ENCODE data around the gene PCSK7.
A peak's percentile ranks its signal among the peaks of the same experiment; 100 is the strongest.

The PCSK7 gene

DNA sequence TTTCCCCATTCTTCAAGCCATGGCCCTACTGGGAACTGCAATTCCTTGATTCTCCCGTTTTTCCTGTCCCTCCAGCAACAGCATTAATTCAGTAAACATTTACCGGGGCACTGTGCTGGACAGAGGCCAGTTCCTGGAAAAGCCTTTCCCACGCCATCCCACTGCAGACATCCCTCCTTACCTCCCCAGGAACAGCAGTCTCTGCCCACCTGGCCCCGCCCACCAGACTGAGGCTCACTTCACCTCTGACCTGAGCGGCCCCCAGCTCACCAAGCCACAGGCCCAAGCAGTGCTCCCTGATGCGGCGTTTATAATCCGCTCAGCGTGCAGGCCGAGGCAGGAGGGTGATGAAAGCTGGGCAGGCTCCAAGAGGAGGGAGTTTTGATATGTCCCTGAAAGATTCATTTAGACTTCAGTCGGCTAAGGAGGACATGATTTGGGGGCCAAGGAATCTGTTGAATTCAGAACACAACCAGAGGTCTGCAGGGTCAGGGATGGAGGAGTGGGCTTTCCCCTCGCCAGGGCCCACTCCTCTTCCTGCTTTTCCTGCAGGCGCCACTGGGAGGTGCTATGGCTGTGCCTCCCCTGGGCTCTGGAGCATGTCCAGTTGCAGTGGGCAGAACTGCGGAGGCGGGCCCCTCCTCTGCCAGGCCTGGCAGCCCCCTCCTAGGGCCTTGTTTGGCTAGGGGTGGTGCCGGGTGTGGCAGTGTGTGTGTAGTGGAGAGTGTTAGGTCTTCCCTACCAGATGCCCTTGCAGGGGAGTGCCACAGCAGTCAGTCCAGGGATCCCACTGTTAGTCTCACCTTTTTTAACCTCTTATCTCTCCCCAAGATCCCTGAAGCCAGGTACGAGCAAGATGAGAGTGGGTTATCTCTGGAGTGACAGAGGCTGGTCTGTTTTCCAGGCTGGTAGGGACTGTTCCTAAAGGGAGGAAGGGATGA, 34.1 kb downstream of the PCSK7 start:
- Histone ChIP-seq H3K4me2 (ENCODE audit: low read depth, low read length, poor library complexity, severe bottlenecking) (no peak overlapping the region), H2AFZ (ENCODE audit: low read depth, low read length, severe bottlenecking) (no peak overlapping the region), H3K9ac (ENCODE audit: low read length) (no peak overlapping the region), H3K9me3 (ENCODE audit: insufficient read depth, low read length) (no peaks in the 10 kb centered on the region), H3K36me3 (ENCODE audit: low read length) (no peaks in the 10 kb centered on the region), H3K27ac (ENCODE audit: low read depth, low read length) (no peak overlapping the region), H3F3A (ENCODE audit: insufficient read depth) (no peaks in the 10 kb centered on the region), H3K4me3 (ENCODE audit: insufficient read depth, low read length, poor library complexity, severe bottlenecking) (no peak overlapping the region), H4K20me1 (ENCODE audit: low read depth, low read length) (no peaks in the 10 kb centered on the region), H3K9me2 (replicated peaks; ENCODE audit: insufficient read depth, low read length) (no peaks in the 10 kb centered on the region), H3K27me3 (ENCODE audit: low read length) (no peaks in the 10 kb centered on the region), H3K79me2 (ENCODE audit: insufficient read depth, low read length) (no peaks in the 10 kb centered on the region)
- TF ChIP-seq EZH2phosphoT487 (conservative IDR thresholded peaks at IDR 0.05; ENCODE audit: low read length) = no peak
- TF ChIP-seq, protein P1, sequence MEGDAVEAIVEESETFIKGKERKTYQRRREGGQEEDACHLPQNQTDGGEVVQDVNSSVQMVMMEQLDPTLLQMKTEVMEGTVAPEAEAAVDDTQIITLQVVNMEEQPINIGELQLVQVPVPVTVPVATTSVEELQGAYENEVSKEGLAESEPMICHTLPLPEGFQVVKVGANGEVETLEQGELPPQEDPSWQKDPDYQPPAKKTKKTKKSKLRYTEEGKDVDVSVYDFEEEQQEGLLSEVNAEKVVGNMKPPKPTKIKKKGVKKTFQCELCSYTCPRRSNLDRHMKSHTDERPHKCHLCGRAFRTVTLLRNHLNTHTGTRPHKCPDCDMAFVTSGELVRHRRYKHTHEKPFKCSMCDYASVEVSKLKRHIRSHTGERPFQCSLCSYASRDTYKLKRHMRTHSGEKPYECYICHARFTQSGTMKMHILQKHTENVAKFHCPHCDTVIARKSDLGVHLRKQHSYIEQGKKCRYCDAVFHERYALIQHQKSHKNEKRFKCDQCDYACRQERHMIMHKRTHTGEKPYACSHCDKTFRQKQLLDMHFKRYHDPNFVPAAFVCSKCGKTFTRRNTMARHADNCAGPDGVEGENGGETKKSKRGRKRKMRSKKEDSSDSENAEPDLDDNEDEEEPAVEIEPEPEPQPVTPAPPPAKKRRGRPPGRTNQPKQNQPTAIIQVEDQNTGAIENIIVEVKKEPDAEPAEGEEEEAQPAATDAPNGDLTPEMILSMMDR (IDR thresholded peaks at IDR 0.05; ENCODE audit: insufficient read depth, low read length, poor library complexity, severe bottlenecking) = peak; percentile 19

DNA sequence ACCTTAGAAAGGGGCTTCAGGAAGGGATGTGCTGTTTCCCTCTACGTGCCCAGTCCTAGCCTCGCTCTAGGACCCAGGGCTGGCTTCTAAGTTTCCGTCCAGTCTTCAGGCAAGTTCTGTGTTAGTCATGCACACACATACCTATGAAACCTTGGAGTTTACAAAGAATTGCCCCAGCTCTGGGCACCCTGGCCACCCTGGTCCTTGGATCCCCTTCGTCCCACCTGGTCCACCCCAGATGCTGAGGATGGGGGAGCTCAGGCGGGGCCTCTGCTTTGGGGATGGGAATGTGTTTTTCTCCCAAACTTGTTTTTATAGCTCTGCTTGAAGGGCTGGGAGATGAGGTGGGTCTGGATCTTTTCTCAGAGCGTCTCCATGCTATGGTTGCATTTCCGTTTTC, 34.9 kb downstream of the PCSK7 start:
- TF ChIP-seq EZH2phosphoT487 (conservative IDR thresholded peaks at IDR 0.05; ENCODE audit: low read length) = no peak
- TF ChIP-seq, protein P1 (IDR thresholded peaks at IDR 0.05; ENCODE audit: insufficient read depth, low read length, poor library complexity, severe bottlenecking) = no peak
- no peaks in the 10 kb centered on the region for H3K9me3 ChIP-seq (ENCODE audit: insufficient read depth, low read length)

DNA sequence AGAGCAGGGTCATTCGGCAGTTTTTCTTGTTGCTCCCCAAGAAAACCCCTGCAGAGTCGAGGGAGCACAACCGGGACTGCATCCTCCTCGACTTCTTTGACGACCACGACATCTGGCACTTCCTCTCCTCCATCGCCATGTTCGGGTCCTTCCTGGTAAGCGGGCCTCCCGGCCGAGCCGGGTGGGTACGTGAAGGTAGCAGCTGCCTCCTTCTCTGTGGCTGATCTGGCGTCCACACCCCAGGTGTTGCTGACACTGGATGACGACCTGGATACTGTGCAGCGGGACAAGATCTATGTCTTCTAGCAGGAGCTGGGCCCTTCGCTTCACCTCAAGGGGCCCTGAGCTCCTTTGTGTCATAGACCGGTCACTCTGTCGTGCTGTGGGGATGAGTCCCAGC, 36.1 kb downstream of the PCSK7 start:
- Histone ChIP-seq H3K4me2 (ENCODE audit: low read depth, low read length, poor library complexity, severe bottlenecking) (no peak overlapping the region), H3K79me2 (ENCODE audit: insufficient read depth, low read length) (no peaks in the 10 kb centered on the region), H3F3A (ENCODE audit: insufficient read depth) (no peaks in the 10 kb centered on the region), H2AFZ (ENCODE audit: low read depth, low read length, severe bottlenecking) (no peak overlapping the region), H3K9me3 (ENCODE audit: insufficient read depth, low read length) (no peaks in the 10 kb centered on the region), H3K9me2 (replicated peaks; ENCODE audit: insufficient read depth, low read length) (no peaks in the 10 kb centered on the region), H3K36me3 (ENCODE audit: low read length) (no peaks in the 10 kb centered on the region), H3K27me3 (ENCODE audit: low read length) (no peaks in the 10 kb centered on the region), H4K20me1 (ENCODE audit: low read depth, low read length) (no peaks in the 10 kb centered on the region), H3K27ac (ENCODE audit: low read depth, low read length) (no peak overlapping the region), H3K4me3 (ENCODE audit: insufficient read depth, low read length, poor library complexity, severe bottlenecking) (no peak overlapping the region), H3K9ac (ENCODE audit: low read length) (no peak overlapping the region)
- TF ChIP-seq, protein P1 (IDR thresholded peaks at IDR 0.05; ENCODE audit: insufficient read depth, low read length, poor library complexity, severe bottlenecking) = no peak
- TF ChIP-seq EZH2phosphoT487 (conservative IDR thresholded peaks at IDR 0.05; ENCODE audit: low read length) = no peak

More for the DNA sequence above, 34.9 kb downstream of the PCSK7 start:
- Histone ChIP-seq H3K36me3 (ENCODE audit: low read length) (no peaks in the 10 kb centered on the region), H3K4me3 (ENCODE audit: insufficient read depth, low read length, poor library complexity, severe bottlenecking) (no peak overlapping the region), H3K27ac (ENCODE audit: low read depth, low read length) (no peak overlapping the region), H4K20me1 (ENCODE audit: low read depth, low read length) (no peaks in the 10 kb centered on the region), H2AFZ (ENCODE audit: low read depth, low read length, severe bottlenecking) (no peak overlapping the region), H3K9ac (ENCODE audit: low read length) (no peak overlapping the region), H3K79me2 (ENCODE audit: insufficient read depth, low read length) (no peaks in the 10 kb centered on the region), H3K27me3 (ENCODE audit: low read length) (no peaks in the 10 kb centered on the region), H3F3A (ENCODE audit: insufficient read depth) (no peaks in the 10 kb centered on the region), H3K9me2 (replicated peaks; ENCODE audit: insufficient read depth, low read length) (no peaks in the 10 kb centered on the region), H3K4me2 (ENCODE audit: low read depth, low read length, poor library complexity, severe bottlenecking) (no peak overlapping the region)
